GM23248 (cell line): ENCODE measurements around the gene ARFGAP1.

ENCODE experiments used
- EZH2 ChIP-seq: fragments of 200-600 bp; sonication (generic); IDR thresholded peaks from 2 replicates; pipeline ENCODE4 v1.6.1; 2018; ENCODE audit warnings: antibody characterized with exemption, mild to moderate bottlenecking; ENCODE audit not compliant: insufficient read depth, poor library complexity, severe bottlenecking
- EZH2phosphoT487 ChIP-seq: fragments of 200-600 bp; sonication (generic); IDR thresholded peaks from 2 replicates; pipeline ENCODE4 v1.6.1; 2018; ENCODE audit warnings: antibody characterized with exemption, moderate library complexity, mild to moderate bottlenecking, low read depth; ENCODE audit not compliant: insufficient read depth

DNA sequence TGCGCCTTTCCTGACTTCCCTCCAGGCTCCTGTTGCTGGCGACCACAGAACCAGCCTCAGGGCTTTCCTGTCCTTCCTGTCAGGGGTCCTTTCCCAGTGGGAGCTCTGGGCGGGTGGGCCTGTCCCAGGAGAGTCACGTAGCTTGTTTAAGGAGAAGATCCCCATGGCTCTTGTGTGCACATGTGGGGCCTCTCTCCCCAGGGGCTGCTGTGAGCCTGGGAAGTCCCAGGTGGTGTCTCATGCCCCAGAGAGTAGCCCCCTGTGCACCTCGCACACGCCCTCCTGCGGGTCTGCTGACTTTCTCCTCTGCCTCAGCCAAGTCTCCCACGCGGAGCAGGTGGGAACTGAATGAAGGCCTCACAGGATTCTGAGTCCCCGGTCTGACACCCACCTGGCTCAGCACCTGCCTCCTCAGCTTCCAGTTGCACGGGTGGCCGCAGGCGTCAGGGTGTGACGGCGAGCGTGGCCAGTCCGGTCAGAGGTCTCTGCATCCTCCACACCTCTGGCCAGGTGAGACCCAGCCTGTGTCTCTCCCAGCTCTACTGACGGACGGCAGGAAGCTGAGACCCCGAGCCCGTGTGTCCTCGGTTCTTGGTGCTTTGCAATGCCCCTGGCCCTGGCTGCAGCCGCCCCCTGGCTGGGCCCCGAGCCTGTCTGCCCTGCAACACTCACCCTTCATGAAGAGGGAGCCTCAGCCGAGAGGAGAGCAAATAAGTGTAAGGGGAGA, 12.7 kb upstream of the ARFGAP1 start:
- TF ChIP-seq EZH2 (no peak), EZH2phosphoT487 (no peak)
